Measurements from ENCODE around the gene DSCAM. TPM values are rescaled to one million over a fixed set of nuclear protein-coding genes. Genes with fewer than 3 reads are reported as not detected.

The DSCAM gene
- total RNA-seq, 4 donors from 2014 or later: 0.07 TPM; not detected in 3

DNA sequence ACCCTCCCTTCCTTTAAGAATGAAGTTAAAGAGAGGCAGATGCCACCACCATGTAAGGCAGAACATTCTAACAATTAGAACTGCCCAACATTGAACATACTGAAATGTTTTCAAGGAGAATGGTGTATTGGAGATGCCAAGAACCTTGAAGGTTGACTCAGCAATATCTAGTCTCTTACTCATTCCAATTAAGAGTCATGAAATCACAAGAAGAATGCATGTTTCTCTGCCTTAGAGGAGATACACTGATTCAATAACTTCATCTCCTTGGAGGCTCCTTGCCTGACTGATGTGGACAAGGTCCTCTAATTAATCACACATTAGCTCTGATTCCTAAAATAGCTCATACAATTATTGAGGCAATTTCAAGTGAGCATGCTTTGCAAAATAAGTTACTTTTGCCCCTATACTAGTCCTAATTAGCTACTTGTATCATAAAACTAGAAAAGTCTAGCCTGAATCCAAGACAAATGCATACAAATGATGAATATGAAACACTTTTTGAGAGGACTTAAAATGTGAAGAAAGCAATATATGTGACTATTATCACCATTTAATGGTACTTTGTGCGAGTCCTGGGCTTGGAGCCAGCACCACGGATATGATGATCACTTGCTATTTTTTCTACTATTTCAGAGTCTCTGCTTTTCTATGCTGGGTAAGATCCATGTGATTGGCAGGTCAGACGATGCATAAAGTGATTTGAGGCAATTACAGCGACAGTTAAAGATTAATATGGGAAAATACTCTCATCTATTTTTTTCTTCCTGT, 114.5 kb downstream of the DSCAM start:
- intact Hi-C loops (cut with DNase I; ENCODE audit: low total_unique reads): no loop called here
- DNase-seq: no peak

DNA sequence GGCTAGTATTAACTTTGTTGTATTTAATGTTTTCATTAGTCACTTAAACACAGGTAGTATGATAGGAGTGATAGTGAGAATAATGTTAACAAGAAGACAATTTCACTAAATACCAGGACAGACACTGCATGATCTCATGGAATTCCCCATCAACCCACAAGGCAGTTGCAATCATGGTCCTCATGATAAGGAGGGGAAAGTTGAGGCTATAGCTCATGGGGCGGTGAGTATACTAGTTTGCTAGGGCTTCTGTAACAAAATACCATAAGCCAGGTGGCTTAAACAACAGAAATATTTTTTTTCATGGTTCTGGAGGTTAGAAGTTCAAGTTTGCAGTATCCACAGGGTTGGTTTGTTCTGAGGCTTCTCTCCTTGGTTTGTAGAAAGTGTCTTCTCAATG, 115.8 kb downstream of the DSCAM start:
- H3K4me3 ChIP-seq: no peak overlapping the region
- H3K9me3 ChIP-seq: no peaks in the 10 kb centered on the region
- DNase-seq: no peak
- no peaks in the 10 kb centered on the region for H3K27me3 ChIP-seq
- intact Hi-C loops (cut with DNase I; ENCODE audit: low total_unique reads): no loop called here
- H3K27ac ChIP-seq: no peak overlapping the region
- no peaks in the 10 kb centered on the region for H3K36me3 ChIP-seq
- H3K4me1 ChIP-seq: no peaks in the 10 kb centered on the region
- TF ChIP-seq, protein P1, sequence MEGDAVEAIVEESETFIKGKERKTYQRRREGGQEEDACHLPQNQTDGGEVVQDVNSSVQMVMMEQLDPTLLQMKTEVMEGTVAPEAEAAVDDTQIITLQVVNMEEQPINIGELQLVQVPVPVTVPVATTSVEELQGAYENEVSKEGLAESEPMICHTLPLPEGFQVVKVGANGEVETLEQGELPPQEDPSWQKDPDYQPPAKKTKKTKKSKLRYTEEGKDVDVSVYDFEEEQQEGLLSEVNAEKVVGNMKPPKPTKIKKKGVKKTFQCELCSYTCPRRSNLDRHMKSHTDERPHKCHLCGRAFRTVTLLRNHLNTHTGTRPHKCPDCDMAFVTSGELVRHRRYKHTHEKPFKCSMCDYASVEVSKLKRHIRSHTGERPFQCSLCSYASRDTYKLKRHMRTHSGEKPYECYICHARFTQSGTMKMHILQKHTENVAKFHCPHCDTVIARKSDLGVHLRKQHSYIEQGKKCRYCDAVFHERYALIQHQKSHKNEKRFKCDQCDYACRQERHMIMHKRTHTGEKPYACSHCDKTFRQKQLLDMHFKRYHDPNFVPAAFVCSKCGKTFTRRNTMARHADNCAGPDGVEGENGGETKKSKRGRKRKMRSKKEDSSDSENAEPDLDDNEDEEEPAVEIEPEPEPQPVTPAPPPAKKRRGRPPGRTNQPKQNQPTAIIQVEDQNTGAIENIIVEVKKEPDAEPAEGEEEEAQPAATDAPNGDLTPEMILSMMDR (IDR thresholded peaks at IDR 0.05): no peak
- no peak for TF ChIP-seq POLR2A (IDR thresholded peaks at IDR 0.05)

More for the DNA sequence above, 114.5 kb downstream of the DSCAM start:
- Histone ChIP-seq H3K27me3 (no peaks in the 10 kb centered on the region), H3K36me3 (no peaks in the 10 kb centered on the region), H3K4me1 (no peaks in the 10 kb centered on the region), H3K4me3 (no peak overlapping the region), H3K27ac (no peak overlapping the region), H3K9me3 (no peaks in the 10 kb centered on the region)
- TF ChIP-seq POLR2A (IDR thresholded peaks at IDR 0.05): no peak
- TF ChIP-seq, protein P1 (IDR thresholded peaks at IDR 0.05): no peak

GRCh38 chr21:40730426-40730800, 116.5 kb downstream of the DSCAM start:
- no peak overlapping the region for H3K27ac ChIP-seq
- H3K4me3 ChIP-seq: no peak overlapping the region
- H3K9me3 ChIP-seq: no peaks in the 10 kb centered on the region
- DNase-seq: no peak
- H3K4me1 ChIP-seq: no peaks in the 10 kb centered on the region
- no peaks in the 10 kb centered on the region for H3K27me3 ChIP-seq
- no peaks in the 10 kb centered on the region for H3K36me3 ChIP-seq
- intact Hi-C loops (cut with DNase I; ENCODE audit: low total_unique reads): no loop called here
- TF ChIP-seq, protein P1 (IDR thresholded peaks at IDR 0.05): no peak
- no peak for TF ChIP-seq POLR2A (IDR thresholded peaks at IDR 0.05)

GRCh38 chr21:40729761-40730425, 117.1 kb downstream of the DSCAM start:
- no peak for TF ChIP-seq POLR2A (IDR thresholded peaks at IDR 0.05)
- TF ChIP-seq, protein P1 (IDR thresholded peaks at IDR 0.05): no peak
- no peaks in the 10 kb centered on the region for H3K9me3 ChIP-seq
- no peaks in the 10 kb centered on the region for H3K36me3 ChIP-seq
- DNase-seq: no peak
- H3K4me3 ChIP-seq: no peak overlapping the region
- H3K27me3 ChIP-seq: no peaks in the 10 kb centered on the region
- no peaks in the 10 kb centered on the region for H3K4me1 ChIP-seq
- H3K27ac ChIP-seq: no peak overlapping the region
- intact Hi-C loops (cut with DNase I; ENCODE audit: low total_unique reads): no loop called here

GRCh38 chr21:40723966-40724365, 123.0 kb downstream of the DSCAM start:
- Histone ChIP-seq H3K36me3 (no peaks in the 10 kb centered on the region), H3K27me3 (no peaks in the 10 kb centered on the region), H3K4me1 (no peaks in the 10 kb centered on the region), H3K4me3 (no peak overlapping the region), H3K27ac (no peak overlapping the region), H3K9me3 (no peaks in the 10 kb centered on the region)
- TF ChIP-seq POLR2A (IDR thresholded peaks at IDR 0.05): no peak
- TF ChIP-seq, protein P1 (IDR thresholded peaks at IDR 0.05): no peak
- intact Hi-C loops (cut with DNase I; ENCODE audit: low total_unique reads): no loop called here
- no peak for DNase-seq

All from uterus (tissue), 4 donors.